ENCODE data around the gene RNF11.
"Not testable (repeated sequence)": the region's sequence is repeated elsewhere in the genome, so short reads cannot be mapped to it uniquely, and the experiment has no call there.

The RNF11 gene

DNA sequence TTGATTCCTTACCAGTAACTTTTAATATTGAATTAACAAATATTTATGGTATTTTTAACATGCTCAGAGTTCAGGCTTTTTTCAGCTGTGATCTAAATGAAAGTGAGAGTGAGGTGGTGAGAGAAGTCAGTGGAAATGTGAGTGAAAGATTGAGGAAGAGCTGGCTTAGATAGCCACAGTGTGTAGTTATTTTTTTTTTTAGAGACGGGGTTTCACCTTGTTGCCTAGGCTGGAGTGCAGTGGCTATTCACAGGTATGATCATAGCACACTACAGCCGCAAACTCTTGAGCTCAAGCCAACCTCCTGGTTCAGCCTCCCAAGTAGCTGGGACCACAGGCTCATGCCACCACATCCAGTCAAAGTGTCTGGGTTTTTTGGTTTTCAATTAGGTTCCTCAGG is 10.9 kb downstream of the RNF11 start:
- Histone ChIP-seq H3K36me3 (ENCODE audit: insufficient read depth, low read length) (no peaks in the 10 kb centered on the region), H4K20me1 (ENCODE audit: insufficient read depth, low read length) (peaks cover 27% of the 10 kb centered on the region; the same call in 1 of the 2 replicates), H3K4me3 (ENCODE audit: low read depth in 1 of 2, low read length in 2 of 2) (no peak overlapping the region), H3K4me1 (ENCODE audit: insufficient read depth, low read length) (no peaks in the 10 kb centered on the region), H3K27me3 (ENCODE audit: insufficient read depth, low read length, poor library complexity) (no peaks in the 10 kb centered on the region), H3K9ac (ENCODE audit: low read depth, low read length) (no peak overlapping the region), H2AFZ (ENCODE audit: low read depth, low read length) (no peak overlapping the region), H3K79me2 (ENCODE audit: insufficient read depth, low read length) (peaks cover 99% of the 10 kb centered on the region), H3K4me2 (ENCODE audit: insufficient read depth, low read length) (no peak overlapping the region), H3K27ac (ENCODE audit: low read length) (no peak overlapping the region), H3K9me3 (ENCODE audit: insufficient read depth, low read length, severe bottlenecking) (no peaks in the 10 kb centered on the region)
- ATAC-seq (ENCODE audit: insufficient read depth, low read depth): no peak
- no peak for DNase-seq
- TF ChIP-seq, protein P1, sequence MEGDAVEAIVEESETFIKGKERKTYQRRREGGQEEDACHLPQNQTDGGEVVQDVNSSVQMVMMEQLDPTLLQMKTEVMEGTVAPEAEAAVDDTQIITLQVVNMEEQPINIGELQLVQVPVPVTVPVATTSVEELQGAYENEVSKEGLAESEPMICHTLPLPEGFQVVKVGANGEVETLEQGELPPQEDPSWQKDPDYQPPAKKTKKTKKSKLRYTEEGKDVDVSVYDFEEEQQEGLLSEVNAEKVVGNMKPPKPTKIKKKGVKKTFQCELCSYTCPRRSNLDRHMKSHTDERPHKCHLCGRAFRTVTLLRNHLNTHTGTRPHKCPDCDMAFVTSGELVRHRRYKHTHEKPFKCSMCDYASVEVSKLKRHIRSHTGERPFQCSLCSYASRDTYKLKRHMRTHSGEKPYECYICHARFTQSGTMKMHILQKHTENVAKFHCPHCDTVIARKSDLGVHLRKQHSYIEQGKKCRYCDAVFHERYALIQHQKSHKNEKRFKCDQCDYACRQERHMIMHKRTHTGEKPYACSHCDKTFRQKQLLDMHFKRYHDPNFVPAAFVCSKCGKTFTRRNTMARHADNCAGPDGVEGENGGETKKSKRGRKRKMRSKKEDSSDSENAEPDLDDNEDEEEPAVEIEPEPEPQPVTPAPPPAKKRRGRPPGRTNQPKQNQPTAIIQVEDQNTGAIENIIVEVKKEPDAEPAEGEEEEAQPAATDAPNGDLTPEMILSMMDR (IDR thresholded peaks at IDR 0.05; ENCODE audit: borderline replicate concordance, extremely low read depth, low read length, poor library complexity, severe bottlenecking): no peak
- TF ChIP-seq EZH2 (IDR thresholded peaks at IDR 0.05; ENCODE audit: borderline replicate concordance, low read depth, low read length, severe bottlenecking): no peak

DNA sequence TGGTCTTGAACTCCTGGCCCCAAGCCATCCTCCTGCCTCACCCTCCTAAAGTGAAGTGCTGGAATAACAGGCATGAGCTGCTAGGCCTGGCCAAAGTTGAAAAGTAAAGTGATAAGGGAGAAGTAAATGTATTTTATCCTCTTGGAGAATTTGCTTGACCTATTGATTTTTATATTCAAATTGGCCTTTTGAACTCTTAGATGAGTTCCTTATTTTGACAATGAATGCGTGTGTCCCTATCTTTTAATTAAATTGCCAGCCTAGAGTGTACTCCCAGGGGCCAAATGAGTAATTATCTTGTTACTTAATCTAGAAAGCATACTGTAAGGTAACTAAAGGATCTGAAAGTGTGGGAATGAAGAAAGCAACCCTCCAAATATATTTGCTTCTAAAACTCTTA is 11.4 kb downstream of the RNF11 start:
- Histone ChIP-seq H3K27ac (ENCODE audit: low read length) (no peak overlapping the region), H3K9ac (ENCODE audit: low read depth, low read length) (no peak overlapping the region), H3K9me3 (ENCODE audit: insufficient read depth, low read length, severe bottlenecking) (no peaks in the 10 kb centered on the region), H3K4me2 (ENCODE audit: insufficient read depth, low read length) (no peak overlapping the region), H3K36me3 (ENCODE audit: insufficient read depth, low read length) (no peaks in the 10 kb centered on the region), H3K4me1 (ENCODE audit: insufficient read depth, low read length) (no peaks in the 10 kb centered on the region), H2AFZ (ENCODE audit: low read depth, low read length) (no peak overlapping the region), H4K20me1 (ENCODE audit: insufficient read depth, low read length) (peaks cover 27% of the 10 kb centered on the region; the same call in 1 of the 2 replicates), H3K79me2 (ENCODE audit: insufficient read depth, low read length) (peaks cover 98% of the 10 kb centered on the region), H3K4me3 (ENCODE audit: low read depth in 1 of 2, low read length in 2 of 2) (no peak overlapping the region), H3K27me3 (ENCODE audit: insufficient read depth, low read length, poor library complexity) (no peaks in the 10 kb centered on the region)
- DNase-seq: no peak
- TF ChIP-seq, protein P1 (IDR thresholded peaks at IDR 0.05; ENCODE audit: borderline replicate concordance, extremely low read depth, low read length, poor library complexity, severe bottlenecking): no peak
- TF ChIP-seq EZH2 (IDR thresholded peaks at IDR 0.05; ENCODE audit: borderline replicate concordance, low read depth, low read length, severe bottlenecking): no peak
- ATAC-seq (ENCODE audit: insufficient read depth, low read depth): no peak

DNA sequence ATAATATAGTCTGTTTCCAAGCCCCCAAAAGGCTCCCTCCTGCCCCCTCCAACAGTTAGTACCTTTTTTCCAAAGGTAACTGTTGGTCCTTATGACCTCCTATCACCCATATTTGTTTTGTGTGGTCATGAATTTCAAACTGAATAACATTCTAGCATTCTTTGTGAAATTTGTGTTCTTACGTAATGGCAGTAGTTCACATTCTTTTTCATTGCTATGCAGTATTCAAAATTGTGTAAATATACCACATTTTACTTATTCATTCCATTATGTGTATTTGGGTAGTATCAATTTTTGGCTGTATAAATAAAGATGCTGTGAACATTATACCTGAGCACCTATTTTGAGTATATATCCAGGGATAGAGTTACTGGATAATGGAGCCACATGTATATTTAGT is 13.4 kb downstream of the RNF11 start:
- H3K79me2 ChIP-seq (ENCODE audit: insufficient read depth, low read length): peaks cover 97% of the 10 kb centered on the region

DNA sequence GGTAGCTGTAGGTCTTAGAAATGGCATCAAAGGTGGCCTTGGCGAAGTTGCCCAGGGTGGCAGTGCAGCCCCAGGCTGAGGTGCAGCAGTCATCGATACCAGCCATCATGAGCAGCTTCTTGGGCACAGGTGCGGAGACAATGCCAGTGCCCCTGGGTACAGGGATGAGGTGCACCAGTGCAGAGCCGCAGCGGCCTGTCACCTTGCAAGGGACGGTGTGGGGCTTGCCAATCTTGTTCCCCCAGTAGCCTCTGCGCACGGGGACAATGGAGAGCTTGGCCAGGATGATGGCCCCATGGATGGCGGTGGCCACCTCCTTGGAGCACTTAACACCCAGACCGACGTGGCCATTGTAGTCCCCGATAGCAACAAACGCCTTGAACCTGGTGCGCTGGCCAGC is 14.7 kb downstream of the RNF11 start:
- not testable (repeated sequence) for H3K4me1 ChIP-seq (ENCODE audit: insufficient read depth, low read length); H3K27me3 ChIP-seq (ENCODE audit: insufficient read depth, low read length, poor library complexity); H3K9me3 ChIP-seq (ENCODE audit: insufficient read depth, low read length, severe bottlenecking); DNase-seq; H3K4me2 ChIP-seq (ENCODE audit: insufficient read depth, low read length); H3K27ac ChIP-seq (ENCODE audit: low read length); H3K4me3 ChIP-seq (ENCODE audit: low read depth in 1 of 2, low read length in 2 of 2); ATAC-seq (ENCODE audit: insufficient read depth, low read depth); H3K36me3 ChIP-seq (ENCODE audit: insufficient read depth, low read length); H3K9ac ChIP-seq (ENCODE audit: low read depth, low read length); H2AFZ ChIP-seq (ENCODE audit: low read depth, low read length)
- H3K79me2 ChIP-seq (ENCODE audit: insufficient read depth, low read length): peaks cover 97% of the 10 kb centered on the region
- peaks cover 15% of the 10 kb centered on the region; the same call in 1 of the 2 replicates for H4K20me1 ChIP-seq (ENCODE audit: insufficient read depth, low read length)

More for the DNA sequence above, 13.4 kb downstream of the RNF11 start:
- no peak for DNase-seq
- H3K36me3 ChIP-seq (ENCODE audit: insufficient read depth, low read length): no peaks in the 10 kb centered on the region
- H4K20me1 ChIP-seq (ENCODE audit: insufficient read depth, low read length): peaks cover 21% of the 10 kb centered on the region; the same call in 1 of the 2 replicates
- H3K4me1 ChIP-seq (ENCODE audit: insufficient read depth, low read length): no peaks in the 10 kb centered on the region; the same call in 1 of the 2 replicates
- no peaks in the 10 kb centered on the region for H3K27me3 ChIP-seq (ENCODE audit: insufficient read depth, low read length, poor library complexity)
- H2AFZ ChIP-seq (ENCODE audit: low read depth, low read length): no peak overlapping the region
- no peak for ATAC-seq (ENCODE audit: insufficient read depth, low read depth)
- H3K9ac ChIP-seq (ENCODE audit: low read depth, low read length): no peak overlapping the region
- TF ChIP-seq EZH2 (IDR thresholded peaks at IDR 0.05; ENCODE audit: borderline replicate concordance, low read depth, low read length, severe bottlenecking): no peak
- TF ChIP-seq, protein P1 (IDR thresholded peaks at IDR 0.05; ENCODE audit: borderline replicate concordance, extremely low read depth, low read length, poor library complexity, severe bottlenecking): no peak
- H3K4me2 ChIP-seq (ENCODE audit: insufficient read depth, low read length): no peak overlapping the region
- H3K4me3 ChIP-seq (ENCODE audit: low read depth in 1 of 2, low read length in 2 of 2): no peak overlapping the region
- H3K9me3 ChIP-seq (ENCODE audit: insufficient read depth, low read length, severe bottlenecking): no peaks in the 10 kb centered on the region
- no peak overlapping the region for H3K27ac ChIP-seq (ENCODE audit: low read length)

DNA sequence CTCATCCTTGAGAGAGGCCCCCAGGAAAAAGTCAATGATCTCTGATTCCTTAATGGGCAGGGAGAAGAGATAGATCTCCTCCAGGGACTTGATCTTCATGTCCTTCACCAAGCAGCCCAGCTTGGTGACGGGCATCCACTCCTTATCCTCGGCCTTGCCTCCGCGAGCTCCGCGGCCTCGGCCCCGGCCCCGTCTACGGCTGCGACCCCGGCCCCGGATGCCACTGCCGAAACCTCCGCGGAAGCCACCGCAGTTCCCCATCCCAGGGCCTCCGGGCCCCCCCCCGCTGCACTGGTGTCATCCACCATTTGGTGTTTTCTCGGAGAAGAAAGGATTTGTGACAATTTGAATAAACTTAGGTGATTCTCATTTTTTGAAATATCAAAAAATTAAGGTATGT is 15.1 kb downstream of the RNF11 start:
- DNase-seq; H2AFZ ChIP-seq (ENCODE audit: low read depth, low read length); H3K4me2 ChIP-seq (ENCODE audit: insufficient read depth, low read length); H3K9me3 ChIP-seq (ENCODE audit: insufficient read depth, low read length, severe bottlenecking); H3K4me1 ChIP-seq (ENCODE audit: insufficient read depth, low read length); H3K9ac ChIP-seq (ENCODE audit: low read depth, low read length); H3K4me3 ChIP-seq (ENCODE audit: low read depth in 1 of 2, low read length in 2 of 2); H3K27ac ChIP-seq (ENCODE audit: low read length); H3K36me3 ChIP-seq (ENCODE audit: insufficient read depth, low read length); H3K27me3 ChIP-seq (ENCODE audit: insufficient read depth, low read length, poor library complexity); ATAC-seq (ENCODE audit: insufficient read depth, low read depth): not testable (repeated sequence)
- H4K20me1 ChIP-seq (ENCODE audit: insufficient read depth, low read length): peaks cover 15% of the 10 kb centered on the region; the same call in 1 of the 2 replicates
- H3K79me2 ChIP-seq (ENCODE audit: insufficient read depth, low read length): peaks cover 96% of the 10 kb centered on the region

All from DND-41 (cell line).